Pancreas (tissue), 10 donors: ENCODE results near the gene RAB38. TPM values are rescaled to one million over a fixed set of nuclear protein-coding genes. Genes with fewer than 3 reads are reported as not detected.
A peak's percentile ranks its signal among the peaks of the same experiment; 100 is the strongest.

Source experiments
- ATAC-seq, 4 donors: fragments of 200-7000 bp; cut with Tn5 transposase; one replicate each; pipeline versions ENCODE4 v1.8.0 to v1.9.1; 2020; ENCODE audit warnings: mild to moderate bottlenecking in 4 of 4, moderate library complexity in 4 of 4
- DNase-seq, 6 donors: peaks; one replicate each; pipeline ENCODE4 v3.0.0-alpha.2; 2020
- FAIRE-seq: peaks from 2 replicates; lab custom pipeline; 2012; peaks lifted over from hg19 to GRCh38; lab: Jason Lieb, UNC
- H3K27ac ChIP-seq, 4 donors: fragments of 200-600 bp; sonication (generic); 1 replicate in 3 of 4; 2 replicates in 1 of 4; pipeline versions ENCODE4 v1.5.0 to v1.8.0; 2020
- H3K27me3 ChIP-seq, 4 donors: fragments of 200-600 bp; one replicate each; pipeline ENCODE4 v1.8.0; 2021
- H3K36me3 ChIP-seq, 3 donors: fragments of 200-600 bp; sonication (generic) in 1 of 3; one replicate each; pipeline versions ENCODE4 v1.5.0 to v1.8.0; 2020 to 2021
- H3K4me1 ChIP-seq, 3 donors: fragments of 200-600 bp; one replicate each; pipeline ENCODE4 v1.8.0; 2021
- H3K4me3 ChIP-seq, 4 donors: fragments of 200-600 bp; sonication (generic) in 2 of 4; one replicate each; pipeline versions ENCODE4 v1.5.0 to v1.8.0; 2020 to 2021
- H3K9me3 ChIP-seq, 4 donors: fragments of 200-600 bp; one replicate each; pipeline ENCODE4 v1.8.0; 2021
- WGBS, 2 donors: extraction: QIAGEN DNeasy Blood & Tissue Kit; methylation state at CpG; one replicate each; pipeline ENCODE4 v1.1.7; 2013; 5-methylcytosine and 5-hydroxymethylcytosine counted together
- intact Hi-C, 3 donors: fragments of 100-400 bp; cut with DNase I; formaldehyde crosslinking; loops; one replicate each; pipeline versions ENCODE4 v1.11.1 to v1.14.2; 2022
- polyA plus RNA-seq, 2 donors: library from polyadenylated mRNA; stranded (reverse); fragments of 200-250 nt; gene quantifications; one replicate each; pipeline ENCODE4 v1.2.3, GENCODE V29; 2013
- total RNA-seq, 6 donors: library from RNA; stranded (reverse); fragmentation: NEBNext Ultra II Directional in 4 of 6; extraction: Animal tissue kit (Norgen Biotek cat#: 25700) in 4 of 6; gene quantifications; one replicate each; pipeline versions ENCODE4 v1.2.1 to v1.2.4, GENCODE V29; 2021 to 2023
- TF ChIP-seq, protein P1 (sequence below), 4 donors: fragments of 200-600 bp; sonication (generic) in 3 of 4; IDR thresholded peaks; one replicate each; pipeline versions ENCODE4 v1.5.0 to v1.8.0; 2021; ENCODE audit warnings: antibody characterized with exemption in 4 of 4
- donor health status: healthy with polysubstance abuse.
- donor health status: DM: no; HTN: no; CAD: no; lungs with moderate emphysema.
- donor health status: DM: no; HTN: no; CAD: no.
- donor health status: control.
- donor health status: control.
- donor health status: Bipolar disorder and iron deficiency.
- donor health status: DM: yes; HTN: yes; CAD: no.
- donor health status: DM: no; HTN: no; CAD: no.
- donor health status: DM: no; HTN: no; CAD: no.
- donor health status: DM: yes; HTN: yes; CAD: no.

RAB38 gene
- total and polyA plus RNA-seq, 8 donors: 0.65 to 1.9 (median 1.2) TPM

DNA sequence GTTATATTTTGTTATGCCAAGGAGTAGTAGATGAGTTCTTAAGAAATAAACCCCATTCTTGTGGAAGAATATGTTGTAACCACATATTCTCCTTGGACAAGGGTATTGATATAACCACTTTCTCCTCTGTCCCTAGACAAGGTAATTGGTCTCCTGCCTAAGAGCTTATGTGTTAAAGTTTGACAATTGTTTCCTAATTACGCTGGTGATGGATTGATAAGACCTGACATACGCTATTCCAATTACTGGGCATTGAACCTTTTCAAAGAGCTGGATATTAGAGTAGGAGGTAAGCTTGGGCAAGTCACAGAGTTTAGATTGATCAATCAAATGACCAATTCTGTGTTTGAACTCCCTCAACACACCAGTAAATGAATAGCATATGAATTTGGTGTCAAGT, 88.9 kb downstream of the RAB38 start:
- H3K27ac ChIP-seq: no peak overlapping the region
- no peak for ATAC-seq
- FAIRE-seq: no peak
- TF ChIP-seq, protein P1, sequence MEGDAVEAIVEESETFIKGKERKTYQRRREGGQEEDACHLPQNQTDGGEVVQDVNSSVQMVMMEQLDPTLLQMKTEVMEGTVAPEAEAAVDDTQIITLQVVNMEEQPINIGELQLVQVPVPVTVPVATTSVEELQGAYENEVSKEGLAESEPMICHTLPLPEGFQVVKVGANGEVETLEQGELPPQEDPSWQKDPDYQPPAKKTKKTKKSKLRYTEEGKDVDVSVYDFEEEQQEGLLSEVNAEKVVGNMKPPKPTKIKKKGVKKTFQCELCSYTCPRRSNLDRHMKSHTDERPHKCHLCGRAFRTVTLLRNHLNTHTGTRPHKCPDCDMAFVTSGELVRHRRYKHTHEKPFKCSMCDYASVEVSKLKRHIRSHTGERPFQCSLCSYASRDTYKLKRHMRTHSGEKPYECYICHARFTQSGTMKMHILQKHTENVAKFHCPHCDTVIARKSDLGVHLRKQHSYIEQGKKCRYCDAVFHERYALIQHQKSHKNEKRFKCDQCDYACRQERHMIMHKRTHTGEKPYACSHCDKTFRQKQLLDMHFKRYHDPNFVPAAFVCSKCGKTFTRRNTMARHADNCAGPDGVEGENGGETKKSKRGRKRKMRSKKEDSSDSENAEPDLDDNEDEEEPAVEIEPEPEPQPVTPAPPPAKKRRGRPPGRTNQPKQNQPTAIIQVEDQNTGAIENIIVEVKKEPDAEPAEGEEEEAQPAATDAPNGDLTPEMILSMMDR (IDR thresholded peaks at IDR 0.05): no peak
- intact Hi-C loops: no loop called here
- no peak overlapping the region for H3K4me3 ChIP-seq
- no peaks in the 10 kb centered on the region for H3K9me3 ChIP-seq
- no peaks in the 10 kb centered on the region for H3K4me1 ChIP-seq
- H3K36me3 ChIP-seq: no peaks in the 10 kb centered on the region
- H3K27me3 ChIP-seq: no peaks in the 10 kb centered on the region
- WGBS, 2 donors: 77% methylated on average over 2 of the region's 2 CpGs
- no peak for DNase-seq

DNA sequence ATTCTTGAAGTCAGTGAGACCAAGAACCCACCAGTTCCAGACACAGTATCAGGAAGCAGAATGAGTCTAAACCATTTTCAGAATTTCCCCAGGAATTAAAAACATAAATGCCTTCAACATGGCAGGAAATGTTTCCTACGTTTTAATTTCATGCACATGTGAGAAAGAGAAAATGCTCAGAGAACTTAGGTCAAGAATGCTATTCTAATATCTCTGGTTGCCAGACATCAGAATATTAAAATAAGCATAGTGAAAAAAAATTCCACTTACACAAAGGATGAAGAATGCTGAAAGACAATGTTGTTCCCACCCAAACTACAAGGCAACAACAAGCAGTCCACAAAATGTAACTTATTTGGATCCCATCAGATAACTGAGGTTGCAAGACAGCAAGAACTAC, 104.8 kb downstream of the RAB38 start:
- H3K36me3 ChIP-seq: no peaks in the 10 kb centered on the region
- intact Hi-C loops: no loop called here
- 57 to 72% methylated on average over 1 of the region's 1 CpG for WGBS, 2 donors
- H3K4me1 ChIP-seq: no peaks in the 10 kb centered on the region
- no peak overlapping the region for H3K4me3 ChIP-seq
- H3K27me3 ChIP-seq: no peaks in the 10 kb centered on the region
- TF ChIP-seq, protein P1 (IDR thresholded peaks at IDR 0.05): no peak
- ATAC-seq: no peak
- H3K27ac ChIP-seq: no peak overlapping the region
- no peak for DNase-seq
- no peaks in the 10 kb centered on the region for H3K9me3 ChIP-seq
- FAIRE-seq: no peak

DNA sequence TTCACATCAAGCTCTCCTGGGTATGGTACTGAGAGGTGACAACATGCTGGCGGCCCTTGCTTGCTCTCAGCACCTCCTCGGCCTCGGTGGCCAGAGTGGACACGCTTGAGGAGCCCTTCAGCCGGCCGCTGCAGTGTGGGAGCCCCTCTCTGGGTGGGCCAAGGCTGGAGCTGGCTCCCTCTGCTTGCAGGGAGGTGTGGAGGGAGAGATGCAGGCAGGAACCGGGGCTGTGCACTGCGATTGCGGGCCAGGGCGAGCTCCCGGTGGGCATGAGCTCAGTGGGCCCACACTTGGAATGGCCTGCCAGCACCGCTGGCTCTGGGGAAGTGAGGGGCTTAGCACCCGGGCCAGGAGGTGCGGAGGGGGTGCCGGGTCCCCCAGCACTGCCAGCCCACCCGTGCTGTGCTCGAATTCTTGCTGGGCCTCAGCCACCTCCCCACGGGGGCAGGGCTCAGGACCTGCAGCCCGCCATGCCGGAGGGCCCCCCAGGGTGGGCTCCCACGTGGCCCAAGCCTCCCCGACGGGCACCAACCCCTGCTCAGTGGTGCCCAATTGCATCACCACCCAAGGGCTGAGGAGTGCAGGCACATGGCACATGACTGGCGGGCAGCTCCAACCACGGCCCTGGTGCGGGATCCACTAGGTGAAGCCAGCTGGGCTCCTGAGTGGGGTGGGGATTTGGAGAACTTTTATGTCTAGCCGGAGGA, 106.2 kb downstream of the RAB38 start:
- FAIRE-seq: no peak
- no peak overlapping the region for H3K27ac ChIP-seq
- no peak overlapping the region for H3K4me3 ChIP-seq
- H3K36me3 ChIP-seq: no peaks in the 10 kb centered on the region
- TF ChIP-seq, protein P1 (IDR thresholded peaks at IDR 0.05): no peak
- no peaks in the 10 kb centered on the region for H3K27me3 ChIP-seq
- H3K9me3 ChIP-seq: no peaks in the 10 kb centered on the region
- intact Hi-C loops: no loop called here
- DNase-seq: peak in 2 of 6 donors; percentile 48 to 62
- ATAC-seq: no peak
- 92 to 93% methylated on average over 23 to 27 of the region's 27 CpGs for WGBS, 2 donors
- no peaks in the 10 kb centered on the region for H3K4me1 ChIP-seq

DNA sequence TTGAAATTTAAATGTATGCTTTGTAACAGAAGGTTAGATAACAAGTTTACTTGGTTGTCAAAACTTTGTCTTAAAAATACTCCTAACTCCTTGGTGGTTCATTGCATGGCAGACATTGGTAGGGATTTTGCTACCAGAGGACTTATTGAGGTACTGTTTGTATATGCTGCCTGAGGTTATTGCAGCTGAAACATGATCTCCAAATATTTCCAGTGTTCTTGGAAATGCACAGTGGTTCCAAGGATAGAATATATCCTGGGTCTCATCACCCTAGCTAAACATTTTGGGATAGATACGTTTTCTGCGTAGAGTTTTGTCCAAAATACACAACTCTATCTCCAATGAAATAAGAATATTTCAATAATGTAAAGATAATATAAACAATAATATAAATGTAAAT, 109.2 kb downstream of the RAB38 start:
- DNase-seq: no peak
- no peak for ATAC-seq
- intact Hi-C loops: no loop called here
- Histone ChIP-seq H3K27me3 (no peaks in the 10 kb centered on the region), H3K36me3 (no peaks in the 10 kb centered on the region), H3K9me3 (no peaks in the 10 kb centered on the region), H3K4me3 (no peak overlapping the region), H3K4me1 (no peaks in the 10 kb centered on the region), H3K27ac (no peak overlapping the region)
- TF ChIP-seq, protein P1 (IDR thresholded peaks at IDR 0.05): no peak
- no peak for FAIRE-seq
- WGBS, 2 donors: 37 to 44% methylated on average over 2 of the region's 2 CpGs

DNA sequence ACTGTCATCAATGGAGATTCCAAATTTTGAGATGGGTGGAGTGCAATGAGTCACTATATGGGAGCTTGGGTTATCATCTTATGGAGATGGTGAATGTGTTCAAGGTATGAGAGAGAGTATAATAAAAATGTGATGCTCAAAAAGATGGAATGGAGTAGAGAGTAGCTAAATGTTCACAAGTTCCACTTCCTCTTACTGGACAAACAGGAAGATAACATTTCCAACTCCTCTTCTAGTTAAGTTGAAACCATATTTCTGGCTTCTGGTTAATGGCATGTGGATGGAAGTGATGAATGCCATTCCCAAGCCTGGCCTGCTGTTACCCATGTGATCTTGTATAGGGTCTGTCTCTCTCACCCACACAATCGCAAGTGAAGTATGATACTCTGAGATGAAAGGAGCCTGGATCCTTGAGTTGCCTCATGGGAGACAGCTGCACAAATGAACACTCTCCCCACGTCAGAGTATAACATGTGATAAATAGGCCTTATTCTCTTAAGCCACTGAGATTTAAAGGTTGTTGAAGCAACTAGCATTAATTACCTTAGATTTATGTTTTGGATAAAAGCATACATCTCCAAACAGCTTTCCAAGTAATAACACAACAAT, 111.0 kb downstream of the RAB38 start:
- ATAC-seq (no peak), DNase-seq (no peak), FAIRE-seq (no peak)
- H3K9me3 ChIP-seq: no peaks in the 10 kb centered on the region
- intact Hi-C loops: no loop called here
- H3K27me3 ChIP-seq: no peaks in the 10 kb centered on the region
- no peak overlapping the region for H3K4me3 ChIP-seq
- TF ChIP-seq, protein P1 (IDR thresholded peaks at IDR 0.05): no peak
- H3K27ac ChIP-seq: no peak overlapping the region
- H3K4me1 ChIP-seq: no peaks in the 10 kb centered on the region
- WGBS, 2 donors: 58 to 59% methylated on average over 2 of the region's 2 CpGs
- H3K36me3 ChIP-seq: no peaks in the 10 kb centered on the region
